T-helper 17 cell (primary cell): ENCODE measurements around the gene SPOCK1. TPM values are rescaled to one million over a fixed set of nuclear protein-coding genes. Genes with fewer than 3 reads are reported as not detected.

Experiments used
- ATAC-seq: fragments of 150-1000 bp; cut with Tn5 transposase; 2 replicates; pipeline ENCODE4 v1.10.0; 2021; ENCODE audit warnings: mild to moderate bottlenecking, moderate library complexity
- DNase-seq, 3 donors: peaks; one replicate each; pipeline versions ENCODE4 v3.0.0 to v3.0.0-alpha.2; 2020 to 2021
- H3K9me3 ChIP-seq: one replicate; pipeline ENCODE4 v1.7.0; 2013; ENCODE audit warnings: low read length, mild to moderate bottlenecking; ENCODE audit not compliant: control insufficient read depth, poor library complexity, severe bottlenecking
- H3K27ac Mint-ChIP-seq: one replicate; pipeline ENCODE4 v1.8.0; 2022; ENCODE audit warnings: mild to moderate bottlenecking, moderate library complexity, mixed read lengths
- H3K27me3 Mint-ChIP-seq: one replicate; pipeline ENCODE4 v1.8.0; 2022; ENCODE audit warnings: mixed read lengths
- H3K36me3 Mint-ChIP-seq: one replicate; pipeline ENCODE4 v1.8.0; 2022; ENCODE audit warnings: low read depth, mixed read lengths
- H3K4me1 Mint-ChIP-seq: one replicate; pipeline ENCODE4 v1.8.0; 2022; ENCODE audit warnings: mild to moderate bottlenecking, mixed read lengths
- H3K4me3 Mint-ChIP-seq: one replicate; pipeline ENCODE4 v1.8.0; 2022; ENCODE audit warnings: mild to moderate bottlenecking, moderate library complexity, mixed read lengths
- total RNA-seq, 4 donors: library from RNA in 2 of 4; stranded (reverse) in 2 of 4; gene quantifications; one replicate each; pipeline ENCODE4 v1.2.3 and lab custom pipeline; 2022 to 2026

The SPOCK1 gene
- total RNA-seq, 2 donors from 2014 or later = not detected

DNA sequence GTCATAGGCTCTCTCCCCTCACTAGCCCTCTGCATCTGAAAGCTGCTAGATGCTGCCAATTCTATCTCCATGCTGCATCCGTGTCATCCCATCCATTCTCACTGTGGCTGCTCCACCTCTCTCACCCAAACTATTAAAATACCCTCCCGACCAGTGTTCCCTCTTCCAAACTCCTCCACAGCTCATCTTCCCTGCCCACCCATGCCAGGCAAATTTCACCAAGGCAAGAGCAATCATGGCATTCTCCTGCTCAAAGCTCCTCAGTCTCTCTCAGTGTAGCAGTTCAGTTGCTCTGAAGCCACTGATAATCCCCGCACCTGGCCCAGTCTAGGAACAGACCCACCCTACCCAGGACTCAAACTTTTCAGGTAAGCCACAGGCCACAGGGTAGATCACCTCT is 48.4 kb downstream of the SPOCK1 start:
- Mint-ChIP-seq H3K4me3 (no peak overlapping the region), H3K4me1 (no peaks in the 10 kb centered on the region), H3K36me3 (no peaks in the 10 kb centered on the region), H3K27me3 (peaks cover 8% of the 10 kb centered on the region), H3K27ac (no peak overlapping the region)
- H3K9me3 ChIP-seq = peaks cover 2% of the 10 kb centered on the region
- no peak for ATAC-seq
- DNase-seq = no peak

GRCh38 chr5:137448868-137449267 is 50.3 kb downstream of the SPOCK1 start:
- no peak for DNase-seq
- H3K27me3 Mint-ChIP-seq = peaks cover 13% of the 10 kb centered on the region
- H3K9me3 ChIP-seq = peaks cover 2% of the 10 kb centered on the region
- H3K36me3 Mint-ChIP-seq = no peaks in the 10 kb centered on the region
- no peaks in the 10 kb centered on the region for H3K4me1 Mint-ChIP-seq
- no peak overlapping the region for H3K27ac Mint-ChIP-seq
- no peak overlapping the region for H3K4me3 Mint-ChIP-seq
- ATAC-seq = no peak

- Mint-ChIP-seq H3K27ac (no peak overlapping the region), H3K4me3 (no peak overlapping the region), H3K36me3 (no peaks in the 10 kb centered on the region), H3K4me1 (no peaks in the 10 kb centered on the region), H3K27me3 (peaks cover 13% of the 10 kb centered on the region)
- no peak for ATAC-seq
- DNase-seq = no peak
- H3K9me3 ChIP-seq = peaks cover under 1% of the 10 kb centered on the region
These were observed 52.5 kb downstream of the SPOCK1 start for GRCh38 chr5:137446615-137447014.

DNA sequence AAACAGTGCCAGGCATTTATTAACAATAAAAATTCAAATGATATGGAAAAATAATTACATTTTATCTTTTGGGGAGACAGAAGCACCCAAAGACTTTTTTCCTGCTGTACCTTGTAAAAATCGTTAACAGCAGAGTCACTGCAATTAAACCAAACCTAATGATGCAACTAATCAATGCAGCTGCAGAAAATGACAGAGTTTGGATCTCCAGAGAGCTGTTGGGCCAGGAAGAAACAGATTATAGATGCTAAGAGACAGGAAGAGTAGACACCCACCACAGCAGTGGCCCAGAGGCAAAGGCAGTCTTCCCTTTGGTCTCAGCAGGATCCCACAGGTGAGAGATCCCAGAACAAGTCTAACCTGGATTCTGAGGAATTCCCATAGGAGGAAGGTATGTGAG is 53.0 kb downstream of the SPOCK1 start:
- Mint-ChIP-seq H3K4me3 (no peak overlapping the region), H3K4me1 (no peaks in the 10 kb centered on the region), H3K27ac (no peak overlapping the region), H3K27me3 (peaks cover 13% of the 10 kb centered on the region), H3K36me3 (no peaks in the 10 kb centered on the region)
- DNase-seq (no peak), ATAC-seq (no peak)
- H3K9me3 ChIP-seq = no peaks in the 10 kb centered on the region

- Mint-ChIP-seq H3K4me1 (no peaks in the 10 kb centered on the region), H3K27me3 (peaks cover 10% of the 10 kb centered on the region), H3K27ac (no peak overlapping the region), H3K36me3 (no peaks in the 10 kb centered on the region), H3K4me3 (no peak overlapping the region)
- H3K9me3 ChIP-seq = no peaks in the 10 kb centered on the region
- DNase-seq = no peak
- ATAC-seq = no peak
These were observed 56.5 kb downstream of the SPOCK1 start for GRCh38 chr5:137442660-137443059.

DNA sequence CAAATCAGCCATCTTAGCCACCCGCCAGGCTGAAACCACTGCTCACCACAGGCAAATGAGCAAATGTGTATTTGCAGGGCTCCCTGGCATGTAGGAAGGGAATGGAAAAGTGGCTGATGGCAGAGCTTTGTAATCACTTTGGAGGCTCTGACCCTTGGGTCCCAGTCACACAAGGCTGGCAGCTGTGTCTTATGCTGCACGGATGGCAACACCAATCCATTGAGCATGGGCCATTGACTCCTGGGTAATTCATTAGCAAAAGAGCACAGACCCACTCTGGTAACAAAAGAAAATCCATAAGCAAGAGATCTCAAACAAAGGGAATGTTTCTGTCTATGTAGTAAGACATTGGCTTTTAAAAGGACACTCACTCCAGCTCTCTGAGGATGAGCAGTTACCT is 57.6 kb downstream of the SPOCK1 start:
- no peaks in the 10 kb centered on the region for H3K9me3 ChIP-seq
- H3K36me3 Mint-ChIP-seq = no peaks in the 10 kb centered on the region
- no peak overlapping the region for H3K4me3 Mint-ChIP-seq
- ATAC-seq (no peak), DNase-seq (no peak)
- no peak overlapping the region for H3K27ac Mint-ChIP-seq
- H3K4me1 Mint-ChIP-seq = no peaks in the 10 kb centered on the region
- peaks cover 10% of the 10 kb centered on the region for H3K27me3 Mint-ChIP-seq

DNA sequence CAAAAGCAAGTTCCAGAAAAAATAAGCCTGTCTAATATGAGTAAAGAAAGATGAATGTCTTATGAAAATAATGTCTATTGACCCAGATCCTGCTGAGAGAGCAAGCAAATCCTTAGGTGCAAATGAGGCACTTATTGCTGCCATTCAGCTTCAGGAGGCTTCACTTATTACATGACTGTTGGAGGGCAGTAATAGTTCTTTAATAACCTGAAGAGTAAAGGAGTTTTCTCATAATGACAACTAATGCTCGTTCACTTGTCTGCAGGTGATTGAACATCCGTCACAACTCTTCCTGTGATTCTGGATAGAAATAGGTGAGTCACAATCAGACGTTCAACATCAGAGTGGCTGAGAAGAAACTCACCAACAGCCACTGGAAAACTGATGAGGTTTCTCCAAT is 58.3 kb downstream of the SPOCK1 start:
- Mint-ChIP-seq H3K4me3 (no peak overlapping the region), H3K27me3 (peaks cover 10% of the 10 kb centered on the region), H3K4me1 (no peaks in the 10 kb centered on the region)

DNA sequence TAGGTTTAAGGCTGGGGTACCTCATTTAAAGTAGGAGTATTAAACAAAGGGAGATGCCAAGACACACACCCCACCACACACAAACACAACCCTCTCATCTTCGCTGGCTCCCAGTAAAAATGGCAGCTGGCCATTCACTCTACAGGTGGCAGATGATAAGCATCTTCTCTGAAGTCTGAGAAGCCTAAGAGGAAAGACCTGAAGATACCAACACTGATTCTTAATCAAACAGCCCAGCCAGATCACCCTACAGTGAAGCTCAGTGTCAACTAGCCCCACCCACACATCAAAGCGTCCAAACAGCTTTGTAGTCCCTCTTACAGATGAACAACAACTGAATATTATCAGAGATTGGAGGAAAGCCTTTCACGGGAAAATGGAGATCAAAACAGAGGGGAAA is 59.5 kb downstream of the SPOCK1 start:
- ATAC-seq = no peak
- DNase-seq = no peak
- no peaks in the 10 kb centered on the region for H3K4me1 Mint-ChIP-seq
- H3K4me3 Mint-ChIP-seq = no peak overlapping the region
- peaks cover 5% of the 10 kb centered on the region for H3K27me3 Mint-ChIP-seq
- no peak overlapping the region for H3K27ac Mint-ChIP-seq
- no peaks in the 10 kb centered on the region for H3K36me3 Mint-ChIP-seq
- no peaks in the 10 kb centered on the region for H3K9me3 ChIP-seq

More for the DNA sequence above, 58.3 kb downstream of the SPOCK1 start:
- H3K9me3 ChIP-seq = no peaks in the 10 kb centered on the region
- DNase-seq (no peak), ATAC-seq (no peak)
- H3K36me3 Mint-ChIP-seq = no peaks in the 10 kb centered on the region
- H3K27ac Mint-ChIP-seq = no peak overlapping the region

DNA sequence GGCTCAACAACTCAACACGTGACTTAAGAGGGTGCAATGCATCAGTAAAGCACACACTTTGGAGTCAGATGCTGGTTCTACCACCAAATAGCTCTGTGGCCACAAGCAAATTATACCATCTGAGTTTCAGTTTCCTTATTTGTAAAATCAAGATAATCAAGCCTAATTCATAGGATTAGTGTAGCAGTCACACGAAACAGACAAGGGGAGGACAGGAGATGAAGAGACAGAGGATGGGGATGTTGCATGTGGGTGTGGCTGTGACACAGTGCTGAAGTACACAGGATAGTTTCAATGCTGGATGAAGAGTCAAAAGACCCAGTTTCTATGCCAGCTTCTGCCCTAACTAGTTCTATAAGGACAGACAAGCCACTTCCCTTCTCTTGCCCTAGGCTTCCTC is 60.2 kb downstream of the SPOCK1 start:
- Mint-ChIP-seq H3K4me3 (no peak overlapping the region), H3K36me3 (no peaks in the 10 kb centered on the region), H3K27ac (no peak overlapping the region), H3K4me1 (no peaks in the 10 kb centered on the region), H3K27me3 (peaks cover 5% of the 10 kb centered on the region)
- ATAC-seq (no peak), DNase-seq (no peak)
- H3K9me3 ChIP-seq = no peaks in the 10 kb centered on the region

- H3K9me3 ChIP-seq = no peaks in the 10 kb centered on the region
- Mint-ChIP-seq H3K36me3 (no peaks in the 10 kb centered on the region), H3K4me1 (no peaks in the 10 kb centered on the region), H3K27me3 (peaks cover 5% of the 10 kb centered on the region), H3K27ac (no peak overlapping the region), H3K4me3 (no peak overlapping the region)
- ATAC-seq (no peak), DNase-seq (no peak)
These were observed 61.4 kb downstream of the SPOCK1 start for GRCh38 chr5:137437774-137438173.

GRCh38 chr5:137433539-137433938 is 65.6 kb downstream of the SPOCK1 start:
- no peaks in the 10 kb centered on the region for H3K9me3 ChIP-seq
- Mint-ChIP-seq H3K27ac (no peak overlapping the region), H3K27me3 (no peaks in the 10 kb centered on the region), H3K36me3 (no peaks in the 10 kb centered on the region), H3K4me3 (no peak overlapping the region), H3K4me1 (no peaks in the 10 kb centered on the region)
- ATAC-seq (no peak), DNase-seq (no peak)

DNA sequence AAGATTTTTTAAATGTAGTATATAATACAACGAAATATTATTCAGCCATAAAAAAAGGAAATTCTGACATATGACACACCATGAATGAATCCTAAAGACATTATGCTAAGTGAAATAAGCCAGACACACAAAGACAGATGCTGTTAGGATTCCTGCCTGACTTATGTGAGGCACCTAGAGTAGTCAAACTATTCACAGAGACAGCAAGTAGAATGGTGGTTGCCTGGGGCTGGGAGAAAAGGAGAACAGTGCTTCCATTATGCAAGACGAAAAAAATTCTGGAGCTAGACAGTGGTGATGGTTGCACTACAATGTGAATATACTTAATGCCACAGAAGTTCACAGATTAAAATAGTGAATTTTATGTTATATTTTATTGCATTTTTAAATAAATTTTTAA is 66.8 kb downstream of the SPOCK1 start:
- Mint-ChIP-seq H3K4me1 (no peaks in the 10 kb centered on the region), H3K36me3 (no peaks in the 10 kb centered on the region), H3K27me3 (no peaks in the 10 kb centered on the region), H3K27ac (no peak overlapping the region), H3K4me3 (no peak overlapping the region)
- DNase-seq (no peak), ATAC-seq (no peak)
- no peaks in the 10 kb centered on the region for H3K9me3 ChIP-seq

- no peaks in the 10 kb centered on the region for H3K9me3 ChIP-seq
- DNase-seq (no peak), ATAC-seq (no peak)
- Mint-ChIP-seq H3K4me1 (no peaks in the 10 kb centered on the region), H3K36me3 (no peaks in the 10 kb centered on the region), H3K27me3 (no peaks in the 10 kb centered on the region), H3K4me3 (no peak overlapping the region), H3K27ac (no peak overlapping the region)
These were observed 68.1 kb downstream of the SPOCK1 start for GRCh38 chr5:137431051-137431450.

DNA sequence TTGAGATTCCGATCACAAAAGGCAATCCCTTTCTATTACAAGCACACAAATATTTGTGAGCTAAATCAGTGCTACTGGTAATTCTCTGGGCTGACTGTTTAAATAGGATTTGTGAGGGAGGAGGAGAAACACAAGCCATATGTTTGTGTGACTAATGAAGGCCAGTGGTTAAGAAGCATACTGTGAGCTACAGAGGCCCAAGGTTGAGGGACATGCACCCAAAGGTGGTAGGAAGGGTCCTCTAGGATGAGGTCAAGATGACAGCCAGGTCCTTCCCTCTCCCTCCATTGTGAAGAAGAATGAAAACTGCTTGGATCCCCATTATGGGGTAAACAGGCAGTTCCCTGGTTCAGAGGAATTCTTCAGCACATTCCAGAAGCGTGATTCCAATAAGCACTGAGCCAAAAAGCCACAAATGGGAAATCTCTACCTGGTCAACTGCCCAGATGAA is 83.9 kb downstream of the SPOCK1 start:
- Mint-ChIP-seq H3K4me3 (no peak overlapping the region), H3K4me1 (no peaks in the 10 kb centered on the region), H3K27ac (no peak overlapping the region), H3K36me3 (no peaks in the 10 kb centered on the region), H3K27me3 (no peaks in the 10 kb centered on the region)
- H3K9me3 ChIP-seq = no peaks in the 10 kb centered on the region
- ATAC-seq (no peak), DNase-seq (no peak)
